ENCODE data around the gene CD40.

DNA sequence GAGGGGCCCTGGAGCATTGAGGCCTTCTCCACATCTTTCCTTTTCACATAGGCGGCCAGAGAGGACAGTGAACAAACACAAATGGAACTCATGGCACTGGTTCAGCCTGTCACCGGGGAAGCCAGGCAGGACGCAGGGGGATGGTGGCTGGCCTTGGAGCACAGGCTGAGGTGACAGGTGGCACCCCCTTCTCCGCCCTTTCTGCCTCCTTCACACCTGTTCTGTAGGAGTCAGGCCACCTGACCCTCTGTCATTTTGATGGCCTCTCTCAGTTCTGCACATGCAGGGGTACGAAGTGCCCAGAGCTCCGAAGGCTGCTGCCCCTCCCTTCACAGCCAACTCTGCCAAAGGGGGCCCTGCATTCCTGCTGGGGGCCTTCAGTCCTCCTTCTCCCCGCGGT lies 60.8 kb downstream of the CD40 start:
- no peak for TF ChIP-seq CREB1 (IDR thresholded peaks at IDR 0.05; ENCODE audit: low read depth)
- TF ChIP-seq TCF12 (IDR thresholded peaks at IDR 0.05; ENCODE audit: low read depth), result no peak
- no peak for TF ChIP-seq TAF1 (IDR thresholded peaks at IDR 0.05; ENCODE audit: low read depth)
- no peak for TF ChIP-seq EP300 (IDR thresholded peaks at IDR 0.05; ENCODE audit: borderline replicate concordance)
- TF ChIP-seq, protein P1, sequence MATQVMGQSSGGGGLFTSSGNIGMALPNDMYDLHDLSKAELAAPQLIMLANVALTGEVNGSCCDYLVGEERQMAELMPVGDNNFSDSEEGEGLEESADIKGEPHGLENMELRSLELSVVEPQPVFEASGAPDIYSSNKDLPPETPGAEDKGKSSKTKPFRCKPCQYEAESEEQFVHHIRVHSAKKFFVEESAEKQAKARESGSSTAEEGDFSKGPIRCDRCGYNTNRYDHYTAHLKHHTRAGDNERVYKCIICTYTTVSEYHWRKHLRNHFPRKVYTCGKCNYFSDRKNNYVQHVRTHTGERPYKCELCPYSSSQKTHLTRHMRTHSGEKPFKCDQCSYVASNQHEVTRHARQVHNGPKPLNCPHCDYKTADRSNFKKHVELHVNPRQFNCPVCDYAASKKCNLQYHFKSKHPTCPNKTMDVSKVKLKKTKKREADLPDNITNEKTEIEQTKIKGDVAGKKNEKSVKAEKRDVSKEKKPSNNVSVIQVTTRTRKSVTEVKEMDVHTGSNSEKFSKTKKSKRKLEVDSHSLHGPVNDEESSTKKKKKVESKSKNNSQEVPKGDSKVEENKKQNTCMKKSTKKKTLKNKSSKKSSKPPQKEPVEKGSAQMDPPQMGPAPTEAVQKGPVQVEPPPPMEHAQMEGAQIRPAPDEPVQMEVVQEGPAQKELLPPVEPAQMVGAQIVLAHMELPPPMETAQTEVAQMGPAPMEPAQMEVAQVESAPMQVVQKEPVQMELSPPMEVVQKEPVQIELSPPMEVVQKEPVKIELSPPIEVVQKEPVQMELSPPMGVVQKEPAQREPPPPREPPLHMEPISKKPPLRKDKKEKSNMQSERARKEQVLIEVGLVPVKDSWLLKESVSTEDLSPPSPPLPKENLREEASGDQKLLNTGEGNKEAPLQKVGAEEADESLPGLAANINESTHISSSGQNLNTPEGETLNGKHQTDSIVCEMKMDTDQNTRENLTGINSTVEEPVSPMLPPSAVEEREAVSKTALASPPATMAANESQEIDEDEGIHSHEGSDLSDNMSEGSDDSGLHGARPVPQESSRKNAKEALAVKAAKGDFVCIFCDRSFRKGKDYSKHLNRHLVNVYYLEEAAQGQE (IDR thresholded peaks at IDR 0.05; ENCODE audit: low read depth), result no peak
- no peak for TF ChIP-seq RAD21 (IDR thresholded peaks at IDR 0.05; ENCODE audit: low read depth)
- no peak for TF ChIP-seq YY1 (IDR thresholded peaks at IDR 0.05; ENCODE audit: low read depth)
- no peak for TF ChIP-seq ZBTB7A (IDR thresholded peaks at IDR 0.05; ENCODE audit: low read depth)
- TF ChIP-seq, protein P2, sequence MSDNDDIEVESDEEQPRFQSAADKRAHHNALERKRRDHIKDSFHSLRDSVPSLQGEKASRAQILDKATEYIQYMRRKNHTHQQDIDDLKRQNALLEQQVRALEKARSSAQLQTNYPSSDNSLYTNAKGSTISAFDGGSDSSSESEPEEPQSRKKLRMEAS (IDR thresholded peaks at IDR 0.05), result no peak
- TF ChIP-seq CEBPB (IDR thresholded peaks at IDR 0.05), result no peak

Data from Ishikawa (cell line).